Fibroblast of mammary gland (primary cell): Measurements from ENCODE around the gene OSBPL3.
A peak's percentile ranks its signal among the peaks of the same experiment; 100 is the strongest.

Source experiments
- DNase-seq: peaks from one replicate; pipeline ENCODE4 v3.0.0-alpha.2; 2010; ENCODE audit warnings: low read depth
- H3K4me3 ChIP-seq: 2 replicates; pipeline ENCODE4 v1.5.1; 2011; ENCODE audit warnings: low read depth, mild to moderate bottlenecking, low read length, moderate library complexity; ENCODE audit not compliant: control insufficient read depth
- CTCF ChIP-seq: conservative IDR thresholded peaks from 2 replicates; pipeline ENCODE4 v1.5.1; 2011; ENCODE audit warnings: low read depth, low read length, inconsistent platforms; ENCODE audit not compliant: control insufficient read depth, insufficient read depth

OSBPL3 gene

GRCh38 chr7:24788075-24788474 lies 191.9 kb downstream of the OSBPL3 start:
- no peak overlapping the region for H3K4me3 ChIP-seq
- peak; percentile 45 for TF ChIP-seq CTCF
- DNase-seq, result no peak

- no peak overlapping the region for H3K4me3 ChIP-seq
- peak; percentile 97 for DNase-seq
- TF ChIP-seq CTCF, result no peak
Observed at GRCh38 chr7:24786941-24787340, 193.0 kb downstream of the OSBPL3 start.

- no peak for TF ChIP-seq CTCF
- peak; percentile 22 for DNase-seq
- H3K4me3 ChIP-seq, result no peak overlapping the region
Observed at GRCh38 chr7:24786306-24786705, 193.7 kb downstream of the OSBPL3 start.

GRCh38 chr7:24784277-24784676 lies 195.7 kb downstream of the OSBPL3 start:
- TF ChIP-seq CTCF, result no peak
- DNase-seq, result no peak
- no peak overlapping the region for H3K4me3 ChIP-seq

- H3K4me3 ChIP-seq, result no peak overlapping the region
- no peak for TF ChIP-seq CTCF
- no peak for DNase-seq
Observed at GRCh38 chr7:24783698-24784097, 196.3 kb downstream of the OSBPL3 start.

- DNase-seq, result no peak
- TF ChIP-seq CTCF, result no peak
Observed at GRCh38 chr7:24781106-24781505, 198.9 kb downstream of the OSBPL3 start.

GRCh38 chr7:24779283-24779655 lies 200.7 kb downstream of the OSBPL3 start:
- H3K4me3 ChIP-seq, result no peak overlapping the region
- TF ChIP-seq CTCF, result no peak
- no peak for DNase-seq

More at GRCh38 chr7:24781106-24781505, 198.9 kb downstream of the OSBPL3 start:
- no peak overlapping the region for H3K4me3 ChIP-seq
